ENCODE data around the gene SEMA5B. TPM values are rescaled to one million over a fixed set of nuclear protein-coding genes. Genes with fewer than 3 reads are reported as not detected.
A peak's percentile ranks its signal among the peaks of the same experiment; 100 is the strongest.

SEMA5B gene
- total RNA-seq, 1 experiment from 2014 or later: 0.16 TPM

DNA sequence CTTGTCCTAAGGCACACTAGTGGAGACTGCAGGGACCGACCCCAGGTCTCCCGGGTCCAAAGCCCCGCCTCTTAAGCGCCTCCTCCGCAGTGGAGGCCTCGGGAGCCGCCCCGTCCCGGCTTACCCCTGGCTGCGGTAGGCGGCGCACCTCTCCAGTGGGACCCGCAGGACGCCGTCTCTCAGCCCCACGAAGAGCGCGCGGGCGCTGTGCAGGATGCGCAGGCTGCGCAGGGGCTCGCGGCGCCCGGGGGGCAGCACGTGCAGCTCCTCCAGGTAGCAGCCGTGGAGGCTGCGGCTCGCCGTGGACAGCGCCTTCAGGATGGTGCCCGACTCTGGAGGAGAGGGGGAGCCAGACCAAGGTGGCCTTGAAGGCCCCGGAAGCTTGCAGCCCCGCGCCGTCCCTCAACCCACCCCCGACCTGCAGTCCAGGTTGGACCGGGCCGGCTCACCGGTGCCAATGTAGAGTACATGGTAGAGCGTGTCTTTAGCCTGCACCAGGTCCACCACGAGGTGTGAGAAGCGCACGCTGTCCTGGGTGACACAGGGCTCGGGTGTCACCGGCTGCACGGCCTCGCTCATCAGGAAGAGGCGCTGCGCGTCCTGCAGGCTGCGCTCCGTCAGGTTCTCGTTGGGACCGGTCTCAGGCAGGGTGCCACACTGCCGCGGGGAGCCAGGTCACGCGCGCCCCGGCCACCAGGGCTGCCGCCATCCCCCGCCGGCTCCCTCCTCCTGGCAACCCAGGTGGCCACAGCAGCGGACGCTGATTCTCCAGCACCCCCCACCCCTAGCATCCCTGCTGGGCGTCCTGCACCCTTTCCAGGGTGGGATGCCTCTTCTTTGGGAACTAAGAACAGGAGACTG, 105.5 kb downstream of the SEMA5B start:
- Histone ChIP-seq H3K27ac (no peak overlapping the region), H3K9me3 (replicated peaks) (no peaks in the 10 kb centered on the region), H3K4me3 (no peak overlapping the region), H3K27me3 (no peaks in the 10 kb centered on the region), H3K36me3 (no peaks in the 10 kb centered on the region), H3K4me1 (no peaks in the 10 kb centered on the region)
- no peak for DNase-seq

DNA sequence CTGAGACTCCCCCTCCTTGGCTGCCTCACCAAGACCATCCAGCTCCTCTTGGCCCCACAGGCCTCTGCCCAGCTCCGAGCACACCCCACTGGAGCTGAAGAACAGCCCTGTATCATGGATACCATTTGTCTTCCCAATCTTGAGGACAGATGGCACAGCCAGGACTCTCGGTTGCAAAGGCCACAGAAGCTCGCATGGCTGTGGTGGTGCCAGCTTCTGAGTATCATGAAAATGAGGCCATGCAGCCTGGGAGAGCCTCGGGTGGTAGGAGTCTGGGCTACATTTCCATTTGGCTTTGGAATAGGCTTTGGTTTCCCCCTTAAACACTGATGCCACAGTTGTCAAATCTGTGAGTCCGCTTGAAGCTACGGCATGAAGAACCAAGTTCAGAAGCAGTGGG, 106.6 kb downstream of the SEMA5B start:
- Histone ChIP-seq H3K4me1 (no peaks in the 10 kb centered on the region), H3K36me3 (no peaks in the 10 kb centered on the region), H3K9me3 (replicated peaks) (no peaks in the 10 kb centered on the region), H3K4me3 (no peak overlapping the region), H3K27me3 (no peaks in the 10 kb centered on the region), H3K27ac (no peak overlapping the region)
- no peak for DNase-seq

DNA sequence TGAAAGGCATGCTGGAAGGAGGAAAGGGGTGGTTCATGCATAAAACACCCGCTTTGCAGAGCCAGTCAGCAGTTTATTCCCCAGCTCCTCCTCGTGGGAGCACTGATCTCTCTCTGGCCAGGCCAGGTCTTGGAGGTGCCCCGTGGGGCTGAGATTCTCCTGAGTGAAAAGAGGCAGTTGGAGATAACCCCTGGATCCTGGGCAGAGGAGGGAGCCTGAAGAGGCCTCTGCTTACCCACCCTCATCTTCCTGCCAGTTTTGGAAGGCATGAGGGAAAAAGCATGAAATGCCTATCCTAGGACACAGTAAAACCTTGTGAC, 108.3 kb downstream of the SEMA5B start:
- H3K4me1 ChIP-seq: no peaks in the 10 kb centered on the region
- no peak overlapping the region for H3K4me3 ChIP-seq
- DNase-seq: no peak
- no peaks in the 10 kb centered on the region for H3K9me3 ChIP-seq (replicated peaks)
- no peaks in the 10 kb centered on the region for H3K36me3 ChIP-seq
- no peaks in the 10 kb centered on the region for H3K27me3 ChIP-seq
- H3K27ac ChIP-seq: no peak overlapping the region

GRCh38 chr3:122918576-122919290, 108.8 kb downstream of the SEMA5B start:
- H3K36me3 ChIP-seq: no peaks in the 10 kb centered on the region
- DNase-seq: peak in 1 of 2 experiments; percentile 29
- no peaks in the 10 kb centered on the region for H3K4me1 ChIP-seq
- H3K27ac ChIP-seq: no peak overlapping the region
- no peaks in the 10 kb centered on the region for H3K9me3 ChIP-seq (replicated peaks)
- H3K27me3 ChIP-seq: no peaks in the 10 kb centered on the region
- H3K4me3 ChIP-seq: no peak overlapping the region

DNA sequence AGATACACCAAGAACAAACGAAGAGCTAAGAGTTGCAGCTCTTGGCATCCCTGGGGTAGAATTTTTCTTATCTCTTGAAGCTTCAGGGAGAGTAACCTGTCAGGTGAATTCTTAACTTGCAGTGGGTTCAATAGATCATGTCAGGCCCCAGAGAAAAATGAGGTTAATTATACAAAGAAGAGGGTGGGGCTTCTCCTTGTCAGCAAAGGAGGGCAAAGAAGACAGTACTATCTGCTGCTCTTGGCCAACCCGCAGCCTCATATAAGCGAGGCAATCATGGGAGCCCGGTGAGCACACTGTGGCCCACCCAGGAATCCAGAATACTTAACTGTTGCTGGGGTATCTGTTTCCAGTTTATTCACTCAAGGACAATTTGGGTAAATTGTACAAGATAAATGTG, 110.2 kb downstream of the SEMA5B start:
- H3K4me3 ChIP-seq: no peak overlapping the region
- H3K36me3 ChIP-seq: no peaks in the 10 kb centered on the region
- H3K4me1 ChIP-seq: no peaks in the 10 kb centered on the region
- no peak for DNase-seq
- no peak overlapping the region for H3K27ac ChIP-seq
- H3K27me3 ChIP-seq: no peaks in the 10 kb centered on the region
- H3K9me3 ChIP-seq (replicated peaks): no peaks in the 10 kb centered on the region

GRCh38 chr3:122916580-122916979, 111.0 kb downstream of the SEMA5B start:
- Histone ChIP-seq H3K4me3 (no peak overlapping the region), H3K9me3 (replicated peaks) (no peaks in the 10 kb centered on the region), H3K27me3 (no peaks in the 10 kb centered on the region), H3K4me1 (no peaks in the 10 kb centered on the region), H3K27ac (no peak overlapping the region), H3K36me3 (no peaks in the 10 kb centered on the region)
- no peak for DNase-seq

- no peaks in the 10 kb centered on the region for H3K9me3 ChIP-seq (replicated peaks)
- DNase-seq: no peak
- H3K36me3 ChIP-seq: no peaks in the 10 kb centered on the region
- no peak overlapping the region for H3K4me3 ChIP-seq
- H3K27me3 ChIP-seq: no peaks in the 10 kb centered on the region
- H3K4me1 ChIP-seq: no peaks in the 10 kb centered on the region
- no peak overlapping the region for H3K27ac ChIP-seq
These were observed 111.5 kb downstream of the SEMA5B start for GRCh38 chr3:122916084-122916483.

DNA sequence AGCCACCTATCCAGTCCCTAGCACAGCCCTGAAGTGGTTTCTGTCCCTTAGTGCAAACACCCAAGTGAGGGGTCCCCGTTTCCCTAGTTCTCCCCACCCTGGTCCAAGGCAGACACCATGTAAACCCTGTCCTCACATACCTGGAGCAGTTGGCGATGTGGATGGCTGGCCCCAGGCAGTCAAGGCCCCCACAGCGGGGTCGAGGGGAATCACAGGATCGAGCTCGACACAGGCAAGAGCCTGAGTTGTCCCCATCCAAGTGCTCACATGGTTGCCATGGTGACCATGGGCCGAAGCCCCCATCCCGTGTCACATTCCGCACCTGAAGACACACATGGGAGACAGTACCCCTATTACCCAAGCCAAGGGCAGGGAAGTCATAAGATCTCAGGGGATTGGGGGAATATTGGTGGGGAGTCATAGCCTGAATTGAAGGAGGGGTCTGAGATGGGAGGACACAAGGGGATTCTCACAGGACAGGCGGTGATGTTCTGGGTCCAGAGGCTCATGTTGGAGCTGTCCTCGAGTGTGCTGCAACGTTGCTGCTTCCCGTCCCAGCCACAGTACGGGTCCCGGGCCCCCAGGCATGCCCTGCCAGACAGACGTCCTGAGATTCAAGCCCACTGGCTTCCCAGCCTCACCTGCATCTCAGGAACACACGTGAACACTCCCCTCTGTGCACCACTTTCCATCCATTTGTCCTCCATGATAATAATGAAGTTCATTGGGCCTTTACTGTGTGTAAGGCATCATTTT, 112.1 kb downstream of the SEMA5B start:
- no peak overlapping the region for H3K27ac ChIP-seq
- no peak overlapping the region for H3K4me3 ChIP-seq
- no peaks in the 10 kb centered on the region for H3K9me3 ChIP-seq (replicated peaks)
- no peaks in the 10 kb centered on the region for H3K36me3 ChIP-seq
- no peaks in the 10 kb centered on the region for H3K27me3 ChIP-seq
- H3K4me1 ChIP-seq: no peaks in the 10 kb centered on the region
- DNase-seq: no peak

GRCh38 chr3:122913539-122914100, 113.9 kb downstream of the SEMA5B start:
- DNase-seq: no peak
- no peaks in the 10 kb centered on the region for H3K4me1 ChIP-seq
- H3K36me3 ChIP-seq: no peaks in the 10 kb centered on the region
- H3K4me3 ChIP-seq: no peak overlapping the region
- no peaks in the 10 kb centered on the region for H3K9me3 ChIP-seq (replicated peaks)
- H3K27ac ChIP-seq: no peak overlapping the region
- no peaks in the 10 kb centered on the region for H3K27me3 ChIP-seq

- H3K27ac ChIP-seq: no peak overlapping the region
- no peaks in the 10 kb centered on the region for H3K27me3 ChIP-seq
- H3K36me3 ChIP-seq: no peaks in the 10 kb centered on the region
- no peak for DNase-seq
- H3K9me3 ChIP-seq (replicated peaks): no peaks in the 10 kb centered on the region
- no peaks in the 10 kb centered on the region for H3K4me1 ChIP-seq
- no peak overlapping the region for H3K4me3 ChIP-seq
These were observed 114.6 kb downstream of the SEMA5B start for GRCh38 chr3:122912772-122913538.

DNA sequence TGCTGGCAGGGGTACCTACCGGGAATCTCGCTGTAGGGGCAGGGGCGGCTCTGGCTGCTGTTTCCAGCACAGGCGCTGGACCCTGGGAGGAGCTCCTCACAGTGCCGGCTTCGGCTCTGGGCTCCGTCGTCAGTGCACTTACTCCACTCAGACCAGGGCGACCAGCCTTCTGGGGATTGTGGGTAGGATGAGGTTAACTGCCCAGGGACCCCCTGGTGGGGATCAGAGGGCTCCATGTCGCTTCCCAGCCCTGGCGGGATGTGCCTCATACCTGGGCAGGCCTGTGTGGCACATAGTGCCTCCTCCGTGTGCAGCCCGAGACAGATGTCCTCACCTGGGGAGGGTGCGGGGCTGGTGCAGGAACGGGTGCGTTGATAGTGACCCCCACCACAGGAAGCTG, 115.7 kb downstream of the SEMA5B start:
- Histone ChIP-seq H3K4me3 (no peak overlapping the region), H3K36me3 (no peaks in the 10 kb centered on the region), H3K4me1 (no peaks in the 10 kb centered on the region), H3K27me3 (no peaks in the 10 kb centered on the region), H3K27ac (no peak overlapping the region), H3K9me3 (replicated peaks) (no peaks in the 10 kb centered on the region)
- DNase-seq: no peak

DNA sequence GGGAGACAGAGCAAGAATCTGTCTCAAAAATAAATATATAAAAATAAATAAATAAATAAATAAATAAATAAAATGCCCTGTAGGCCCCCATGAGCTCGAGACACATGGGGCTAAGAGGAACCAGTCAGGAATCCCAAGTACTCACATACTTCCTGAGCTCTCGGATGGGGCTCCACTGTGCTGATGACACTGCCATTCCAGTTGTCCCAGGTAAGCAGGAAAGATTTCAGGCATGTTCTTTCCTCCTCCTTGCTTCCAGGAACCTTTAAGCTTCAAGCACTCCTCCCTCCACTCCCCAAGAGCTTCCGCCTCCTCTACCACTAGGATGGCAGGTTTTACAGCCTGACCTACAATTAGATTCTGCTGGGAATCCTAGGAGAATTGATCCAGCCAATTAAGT, 119.3 kb downstream of the SEMA5B start:
- no peak overlapping the region for H3K27ac ChIP-seq
- no peaks in the 10 kb centered on the region for H3K36me3 ChIP-seq
- no peaks in the 10 kb centered on the region for H3K27me3 ChIP-seq
- no peaks in the 10 kb centered on the region for H3K9me3 ChIP-seq (replicated peaks)
- no peak for DNase-seq
- H3K4me3 ChIP-seq: no peak overlapping the region
- no peaks in the 10 kb centered on the region for H3K4me1 ChIP-seq

DNA sequence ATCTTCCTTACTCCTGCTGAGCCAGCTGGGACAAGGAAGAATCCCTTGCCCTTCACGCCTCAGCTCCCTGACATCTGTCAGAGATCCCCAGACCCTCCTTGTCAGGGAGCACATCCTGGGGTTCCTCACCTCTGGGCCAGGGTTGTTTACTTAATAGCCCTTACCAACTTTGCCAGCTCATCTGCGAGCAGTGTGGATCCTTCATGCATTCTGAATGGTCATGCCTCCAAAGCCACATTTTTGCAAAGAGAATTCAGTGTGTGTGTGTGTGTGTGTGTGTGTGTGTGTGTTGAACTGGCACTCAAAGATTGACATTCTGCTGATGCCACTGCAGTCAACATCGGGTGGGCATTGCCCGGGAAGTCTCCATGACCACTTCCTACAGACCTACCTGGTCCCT, 120.1 kb downstream of the SEMA5B start:
- no peaks in the 10 kb centered on the region for H3K36me3 ChIP-seq
- peaks cover 5% of the 10 kb centered on the region; the same call in 1 of the 2 replicates for H3K4me1 ChIP-seq
- no peaks in the 10 kb centered on the region for H3K27me3 ChIP-seq
- no peak overlapping the region for H3K27ac ChIP-seq
- H3K9me3 ChIP-seq (replicated peaks): no peaks in the 10 kb centered on the region
- no peak overlapping the region for H3K4me3 ChIP-seq
- DNase-seq: no peak

DNA sequence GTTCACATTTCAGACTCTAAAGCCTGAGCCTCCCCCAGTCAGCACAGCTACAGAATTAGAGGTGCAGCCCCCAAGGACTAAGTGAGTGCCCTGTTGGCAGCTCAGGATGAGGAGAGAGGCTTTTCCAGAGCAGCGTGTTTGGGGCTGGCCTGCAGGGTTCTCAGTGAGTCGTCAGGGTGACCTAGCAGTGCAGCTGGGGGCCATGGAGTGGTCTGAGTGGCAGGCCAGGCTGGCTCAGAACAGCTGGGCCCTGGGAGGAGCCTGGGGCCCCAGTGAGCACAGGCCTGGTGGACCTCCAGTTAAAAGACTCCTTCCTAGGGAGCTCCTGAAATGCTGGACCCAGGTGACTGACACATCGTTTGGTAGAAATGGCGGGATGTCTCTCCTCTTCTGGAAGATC, 124.4 kb downstream of the SEMA5B start:
- peak; percentile 74 to 77 for DNase-seq
- Histone ChIP-seq H3K4me3 (no peak overlapping the region), H3K27ac (no peak overlapping the region), H3K4me1 (peaks cover 5% of the 10 kb centered on the region; the same call in 1 of the 2 replicates), H3K27me3 (no peaks in the 10 kb centered on the region), H3K9me3 (replicated peaks) (no peaks in the 10 kb centered on the region), H3K36me3 (no peaks in the 10 kb centered on the region)

Data from SJCRH30 (cell line).